PFSK-1 (cell line): ENCODE measurements around the gene MCAT.

Experiments used
- POLR2AphosphoS5 ChIP-seq: IDR thresholded peaks from 2 replicates; pipeline ENCODE4 v1.6.1; 2012; ENCODE audit warnings: low read depth, mild to moderate bottlenecking, control low read depth, low read length, moderate library complexity
- SIN3A ChIP-seq: IDR thresholded peaks from 2 replicates; pipeline ENCODE4 v1.6.1; 2012; ENCODE audit warnings: mild to moderate bottlenecking, low read length, moderate library complexity, borderline replicate concordance; ENCODE audit not compliant: insufficient read depth
- TAF1 ChIP-seq: IDR thresholded peaks from 2 replicates; pipeline ENCODE4 v1.6.1; 2012; ENCODE audit warnings: low read length, control low read depth, borderline replicate concordance; ENCODE audit not compliant: insufficient read depth

DNA sequence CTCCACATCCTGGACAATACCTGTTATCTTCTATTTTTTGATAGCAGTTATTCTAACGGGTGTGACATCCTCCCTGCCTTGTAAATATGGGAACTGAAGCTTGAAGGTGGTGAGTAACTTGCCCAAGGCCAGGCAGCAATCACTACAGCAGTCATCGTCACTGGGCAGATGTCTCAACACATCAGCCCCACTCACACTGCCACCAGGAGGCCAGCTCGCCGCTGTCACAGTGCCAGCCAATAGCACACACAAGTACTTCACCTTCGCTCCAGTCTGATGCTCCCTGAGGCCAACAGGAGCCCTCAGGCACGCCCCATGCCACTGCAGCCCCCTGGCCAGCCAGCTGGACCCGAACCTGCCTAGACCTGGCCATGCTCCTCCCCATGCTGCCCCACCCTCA lies 49.1 kb downstream of the MCAT start:
- TF ChIP-seq TAF1 (no peak), SIN3A (no peak), POLR2AphosphoS5 (no peak)
